PC-9 (cell line): ENCODE results near the gene RP2.

Source experiments
- EZH2 ChIP-seq: fragments of 200-600 bp; sonication (generic); IDR thresholded peaks from 2 replicates; pipeline ENCODE4 v1.8.0; 2017; ENCODE audit warnings: antibody characterized with exemption, low read depth
- TF ChIP-seq, protein P1 (sequence below): fragments of 200-600 bp; sonication (generic); conservative IDR thresholded peaks from 2 replicates; pipeline ENCODE4 v1.6.1; 2017; ENCODE audit warnings: mixed run types, antibody characterized with exemption, mild to moderate bottlenecking, moderate library complexity

DNA sequence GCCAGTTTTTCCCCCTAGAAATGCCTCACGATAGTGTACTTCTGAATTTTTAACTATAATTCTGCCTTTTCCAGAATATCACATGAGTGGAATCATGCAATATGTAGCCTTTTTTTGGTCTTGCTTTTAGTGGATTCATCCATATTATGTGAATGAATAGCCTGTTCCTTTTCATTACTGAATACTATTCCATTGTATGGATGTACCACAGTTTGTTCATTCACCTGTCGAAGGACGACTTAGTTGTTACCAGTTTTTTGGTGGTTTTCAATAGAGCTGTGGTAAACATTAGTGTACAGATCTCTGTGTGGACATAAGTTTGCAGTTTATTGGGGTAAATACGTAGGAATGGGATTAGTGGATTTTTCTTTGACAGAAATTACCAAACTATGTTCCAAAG is 83.4 kb downstream of the RP2 start:
- TF ChIP-seq, protein P1, sequence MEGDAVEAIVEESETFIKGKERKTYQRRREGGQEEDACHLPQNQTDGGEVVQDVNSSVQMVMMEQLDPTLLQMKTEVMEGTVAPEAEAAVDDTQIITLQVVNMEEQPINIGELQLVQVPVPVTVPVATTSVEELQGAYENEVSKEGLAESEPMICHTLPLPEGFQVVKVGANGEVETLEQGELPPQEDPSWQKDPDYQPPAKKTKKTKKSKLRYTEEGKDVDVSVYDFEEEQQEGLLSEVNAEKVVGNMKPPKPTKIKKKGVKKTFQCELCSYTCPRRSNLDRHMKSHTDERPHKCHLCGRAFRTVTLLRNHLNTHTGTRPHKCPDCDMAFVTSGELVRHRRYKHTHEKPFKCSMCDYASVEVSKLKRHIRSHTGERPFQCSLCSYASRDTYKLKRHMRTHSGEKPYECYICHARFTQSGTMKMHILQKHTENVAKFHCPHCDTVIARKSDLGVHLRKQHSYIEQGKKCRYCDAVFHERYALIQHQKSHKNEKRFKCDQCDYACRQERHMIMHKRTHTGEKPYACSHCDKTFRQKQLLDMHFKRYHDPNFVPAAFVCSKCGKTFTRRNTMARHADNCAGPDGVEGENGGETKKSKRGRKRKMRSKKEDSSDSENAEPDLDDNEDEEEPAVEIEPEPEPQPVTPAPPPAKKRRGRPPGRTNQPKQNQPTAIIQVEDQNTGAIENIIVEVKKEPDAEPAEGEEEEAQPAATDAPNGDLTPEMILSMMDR, result no peak
- no peak for TF ChIP-seq EZH2
